Islet precursor cell (in vitro differentiated cells): ENCODE results near the gene MDM1.

ENCODE experiments used
- DNase-seq: peaks from one replicate; pipeline ENCODE4 v3.0.0-alpha.2; 2018

The MDM1 gene

GRCh38 chr12:68270358-68270757 lies 61.8 kb downstream of the MDM1 start:
- DNase-seq, result no peak

DNA sequence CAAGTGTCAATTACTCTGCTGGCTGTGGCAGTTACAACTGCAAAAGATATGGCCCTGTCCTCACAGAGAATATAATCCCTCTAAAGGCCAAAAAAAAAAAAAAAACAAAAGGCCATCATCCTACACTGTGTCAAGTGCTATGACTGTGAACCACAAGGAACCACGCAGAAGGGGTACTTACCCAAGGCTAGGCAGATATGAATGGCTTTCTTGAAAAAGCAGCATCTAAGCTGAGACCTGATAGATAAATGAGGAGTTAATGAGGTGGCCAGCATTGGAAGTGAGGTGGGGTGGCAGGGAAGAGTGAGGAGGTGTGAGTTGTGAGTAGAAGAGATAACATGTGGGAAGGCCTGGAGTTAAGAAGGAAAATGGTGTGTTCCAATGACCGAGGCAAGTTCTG lies 62.4 kb downstream of the MDM1 start:
- DNase-seq, result no peak

DNA sequence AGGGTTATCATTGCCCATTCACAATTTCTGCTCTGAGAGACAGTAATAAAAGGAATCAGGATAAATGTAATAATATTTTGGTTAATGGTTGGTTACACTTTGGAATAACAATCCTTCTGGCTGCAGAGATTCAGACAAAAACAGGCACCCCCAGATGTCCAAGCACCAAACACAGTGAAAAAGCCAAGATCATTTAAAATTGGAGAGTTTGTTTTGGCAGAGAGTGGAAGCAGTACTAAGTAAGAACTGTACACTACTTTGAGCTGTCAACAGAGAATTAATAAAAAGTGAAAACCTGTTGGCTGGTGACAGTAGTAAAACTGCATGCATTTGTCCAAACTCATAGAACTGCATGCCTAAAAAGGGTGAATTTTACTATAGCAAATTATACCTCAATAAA lies 63.2 kb downstream of the MDM1 start:
- no peak for DNase-seq

DNA sequence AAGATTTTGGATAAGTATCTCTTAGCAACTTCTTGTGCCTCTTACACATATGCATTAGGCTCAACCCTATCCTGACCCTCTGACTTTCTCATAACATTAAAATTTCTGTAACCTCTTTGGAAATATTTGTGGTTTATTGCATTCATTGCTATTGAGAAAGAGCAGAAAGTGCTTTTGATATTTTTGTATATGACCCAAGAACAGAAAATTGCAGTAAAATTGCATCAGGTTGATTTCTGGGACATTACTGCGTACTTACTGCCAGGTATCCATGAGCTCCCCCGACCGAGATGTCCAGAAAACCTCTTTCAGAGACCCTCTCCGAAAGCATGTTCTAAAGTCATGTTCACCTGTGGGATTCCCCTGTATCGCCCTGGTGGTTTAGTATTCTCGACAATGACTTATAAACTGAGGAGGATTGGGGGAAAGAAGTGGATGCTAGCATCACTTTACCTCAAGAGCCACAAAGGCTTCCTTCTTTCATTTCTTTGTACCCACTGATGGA lies 64.2 kb downstream of the MDM1 start:
- DNase-seq, result no peak

GRCh38 chr12:68264857-68265256 lies 67.3 kb downstream of the MDM1 start:
- DNase-seq, result no peak

- no peak for DNase-seq
Measured at GRCh38 chr12:68264158-68264855, 67.9 kb downstream of the MDM1 start.

DNA sequence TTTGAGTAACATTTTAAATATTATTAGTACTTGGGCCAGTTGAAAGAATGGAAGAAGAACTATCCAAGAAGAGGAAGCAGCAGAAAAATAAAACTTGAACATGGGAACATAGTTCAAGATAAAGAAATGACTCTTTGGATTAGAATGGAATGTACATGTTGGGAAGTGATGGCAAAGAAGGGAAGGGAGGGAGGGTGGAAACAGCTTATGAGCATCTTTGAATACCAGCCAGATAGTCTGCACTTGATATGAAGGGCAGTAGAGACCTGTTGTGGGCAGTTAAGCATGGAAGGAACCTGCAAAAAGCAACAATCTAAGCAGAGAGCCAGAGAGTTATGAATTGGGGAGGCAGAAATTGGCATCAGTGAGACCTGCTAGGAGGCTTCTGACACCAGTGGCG lies 68.8 kb downstream of the MDM1 start:
- no peak for DNase-seq

GRCh38 chr12:68261896-68262295 lies 70.3 kb downstream of the MDM1 start:
- no peak for DNase-seq

GRCh38 chr12:68260153-68260552 lies 72.0 kb downstream of the MDM1 start:
- DNase-seq, result no peak

GRCh38 chr12:68259318-68259940 lies 72.7 kb downstream of the MDM1 start:
- no peak for DNase-seq

DNA sequence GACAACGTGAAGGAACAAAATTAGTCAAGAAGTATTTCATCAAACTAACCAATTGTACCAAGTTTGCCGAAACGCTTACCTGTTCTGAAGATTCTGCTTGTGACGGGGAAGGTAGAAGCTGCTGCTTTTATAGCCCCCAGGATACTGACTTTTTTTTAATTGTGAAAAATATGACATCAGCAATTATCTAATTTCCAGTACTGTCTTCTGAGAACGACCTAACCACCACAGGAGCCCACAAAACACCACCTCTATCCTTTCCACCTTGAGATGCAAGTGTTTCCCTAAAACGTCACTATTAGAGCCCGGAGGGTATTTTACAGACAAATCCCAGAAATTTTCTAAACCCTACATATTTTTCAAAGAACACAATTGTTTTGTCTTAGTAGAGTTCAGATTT lies 78.7 kb downstream of the MDM1 start, which contains the start of gene IL22:
IL22 (minus strand) TSS at position 101 of the 400 bp plus-strand sequence. CDS start 156 bp downstream, outside the sequence.
- no peak for DNase-seq

GRCh38 chr12:68252077-68252476 lies 80.1 kb downstream of the MDM1 start:
- DNase-seq, result no peak

DNA sequence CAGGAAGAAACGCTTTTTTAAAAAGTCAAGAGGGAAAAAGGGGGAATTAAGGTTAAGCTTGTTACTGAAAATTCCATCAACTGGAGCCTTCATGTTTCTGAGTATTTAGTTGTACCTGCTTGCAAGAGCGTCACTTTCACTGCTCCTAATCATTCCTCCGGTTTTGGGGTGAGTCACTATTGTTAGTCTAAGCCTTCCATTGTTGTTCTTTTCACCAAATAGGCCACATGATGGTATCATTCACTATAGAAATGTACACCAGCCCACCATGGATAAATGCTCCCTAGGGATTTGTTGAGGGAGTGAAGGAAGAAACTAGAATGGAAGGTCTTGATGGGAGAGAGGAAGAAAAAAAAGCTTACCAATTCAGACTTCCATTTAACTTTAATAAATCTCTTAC lies 81.7 kb downstream of the MDM1 start:
- no peak for DNase-seq

- no peak for DNase-seq
Measured at GRCh38 chr12:68247785-68248184, 84.4 kb downstream of the MDM1 start.

- DNase-seq, result no peak
Measured at GRCh38 chr12:68246350-68246749, 85.8 kb downstream of the MDM1 start.

DNA sequence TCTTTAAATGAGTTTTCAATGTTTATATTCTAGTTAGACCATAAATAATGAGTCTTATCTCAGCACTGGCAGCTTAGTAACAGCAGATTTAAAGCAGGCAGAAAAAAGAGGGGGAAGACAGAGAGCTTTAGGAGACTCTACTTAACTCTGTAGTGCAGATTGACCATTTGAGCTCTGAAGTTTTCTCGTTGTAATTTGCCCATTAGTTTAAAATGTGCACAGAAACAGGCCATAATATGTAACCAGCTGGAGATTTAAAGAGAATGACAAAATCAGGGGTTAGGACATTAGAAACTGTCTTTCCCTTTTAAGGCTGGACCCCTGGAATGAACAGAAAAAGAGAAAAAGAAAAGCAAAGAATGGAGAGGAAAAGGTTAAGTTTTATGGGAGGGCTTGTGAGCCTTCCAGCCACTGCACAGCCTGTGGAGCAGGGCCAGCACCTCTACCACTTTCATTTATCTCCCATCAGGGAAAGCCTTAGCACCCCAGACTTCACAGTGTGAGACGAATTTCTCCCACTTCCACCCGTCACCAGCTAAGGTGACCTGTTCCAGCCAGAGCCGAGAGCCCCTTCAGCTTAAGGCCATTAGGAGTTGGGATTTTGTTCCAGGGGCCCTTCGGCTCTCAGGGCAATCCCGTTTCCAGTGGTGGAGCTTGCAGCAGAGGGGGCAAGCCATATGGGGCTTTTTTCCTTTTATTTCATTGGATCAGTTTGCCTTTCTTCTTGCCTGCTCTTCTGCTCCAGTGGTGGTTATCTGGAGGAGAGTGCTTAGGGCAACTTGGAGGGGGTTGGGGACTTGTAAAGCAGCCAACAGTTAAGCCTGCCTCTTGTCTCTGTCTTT lies 86.8 kb downstream of the MDM1 start:
- no peak for DNase-seq
